Panc1 (cell line): Measurements from ENCODE around the gene TTR. TPM values are rescaled to one million over a fixed set of nuclear protein-coding genes. Genes with fewer than 3 reads are reported as not detected.

ENCODE experiments used
- ATAC-seq: fragments of 200-7000 bp; cut with Tn5 transposase; 2 replicates; pipeline ENCODE4 v1.9.1; 2020; ENCODE audit warnings: mild to moderate bottlenecking, moderate library complexity
- BruUV-seq: library from RNA; stranded (reverse); fragments of 400-500 nt; replicated peaks from 2 replicates; lab custom pipeline; 2021; lab: Mats Ljungman, UMichigan
- CTCF ChIA-PET: fragments of 300-600 bp; sonication (Branson Sonifier 250); formaldehyde crosslinking; loops from one replicate; lab custom pipeline; 2022; ENCODE audit warnings: antibody characterized with exemption; lab: Charles Lee
- POLR2A ChIA-PET: fragments of 300-600 bp; sonication (Branson Sonifier 250); formaldehyde crosslinking; loops from one replicate; lab custom pipeline; 2022; ENCODE audit warnings: antibody characterized with exemption; lab: Charles Lee
- DNase-seq: peaks from one replicate; pipeline ENCODE4 v3.0.0-alpha.2; 2010; ENCODE audit warnings: low read depth, low spot score
- H3K27ac ChIP-seq: 2 replicates; pipeline ENCODE4 v1.5.1; 2011; ENCODE audit warnings: mild to moderate bottlenecking, low read length, inconsistent platforms
- H3K27me3 ChIP-seq: fragments of 200-500 bp; sonication (Bioruptor generic); 2 replicates; pipeline ENCODE4 v1.6.0; 2014; ENCODE audit warnings: low read length, inconsistent platforms; ENCODE audit not compliant: control insufficient read depth, insufficient read depth
- H3K36me3 ChIP-seq: fragments of 200-500 bp; sonication (Bioruptor generic); 2 replicates; pipeline ENCODE4 v1.5.1; 2014; ENCODE audit warnings: inconsistent platforms, mild to moderate bottlenecking, low read length, moderate library complexity; ENCODE audit not compliant: control insufficient read depth, insufficient read depth
- H3K4me1 ChIP-seq: 2 replicates; pipeline ENCODE4 v1.5.1; 2011; ENCODE audit warnings: inconsistent platforms, mild to moderate bottlenecking, low read length, moderate library complexity; ENCODE audit not compliant: control insufficient read depth, insufficient read depth
- H3K4me3 ChIP-seq, 2 experiments: 2 replicates each; pipeline ENCODE4 v1.5.1; 2011 to 2012; ENCODE audit warnings: low read depth in 2 of 2, low read length in 2 of 2, mild to moderate bottlenecking in 2 of 2, inconsistent platforms in 1 of 2, moderate library complexity in 1 of 2
- H3K9me3 ChIP-seq: fragments of 200-500 bp; sonication (Bioruptor generic); 2 replicates; pipeline ENCODE4 v1.5.1; 2014; ENCODE audit warnings: low read depth, mild to moderate bottlenecking, inconsistent platforms, low read length, moderate library complexity; ENCODE audit not compliant: control insufficient read depth, insufficient read depth
- CTCF ChIP-seq: fragments of 450-650 bp; IDR thresholded peaks from 2 replicates; pipeline ENCODE4 v1.5.1; 2017; ENCODE audit warnings: mild to moderate bottlenecking
- POLR2AphosphoS5 ChIP-seq: IDR thresholded peaks from 2 replicates; pipeline ENCODE4 v1.6.1; 2012; ENCODE audit warnings: mild to moderate bottlenecking, low read depth, low read length, moderate library complexity
- REST ChIP-seq, 2 experiments: IDR thresholded peaks; 2 replicates each; pipeline ENCODE4 v1.6.1; 2011 to 2012; ENCODE audit warnings: low read depth in 2 of 2, control low read depth in 1 of 2, low read length in 1 of 2, mild to moderate bottlenecking in 1 of 2, moderate library complexity in 1 of 2; ENCODE audit not compliant: insufficient read depth in 1 of 2
- SIN3A ChIP-seq: IDR thresholded peaks from 2 replicates; pipeline ENCODE4 v1.6.1; 2012; ENCODE audit warnings: low read depth, mild to moderate bottlenecking, low read length, moderate library complexity, borderline replicate concordance; ENCODE audit not compliant: insufficient read depth
- TCF7L2 ChIP-seq: IDR thresholded peaks from 2 replicates; pipeline ENCODE4 v1.6.1; 2011; ENCODE audit warnings: mild to moderate bottlenecking, low read depth, low read length, inconsistent platforms
- in situ Hi-C: cut with HindIII; loops from 2 replicates; pipeline ENCODE4 v1.10.0; 2016; ENCODE audit warnings: low sequenced_read_pairs, low pct_unique_long_range_greater_than_20kb
- intact Hi-C: fragments of 100-400 bp; cut with micrococcal nuclease; formaldehyde crosslinking; loops from one replicate; pipeline ENCODE4 v1.10.0; 2022; ENCODE audit not compliant: unreplicated experiment
- total RNA-seq: library from RNA; stranded (reverse); gene quantifications from one replicate; pipeline ENCODE4 v1.2.1, GENCODE V29; 2021; ENCODE audit not compliant: unreplicated experiment

Gene TTR
- total RNA-seq, 1 experiment from 2014 or later: 1.0 TPM

- H3K27me3 ChIP-seq: no peaks in the 10 kb centered on the region
- no peaks in the 10 kb centered on the region for H3K9me3 ChIP-seq
- no TSS peak for BruUV-seq
- ATAC-seq: no peak
- no peaks in the 10 kb centered on the region; the same call in 1 of the 2 replicates for H3K4me1 ChIP-seq
- no peak for DNase-seq
- H3K36me3 ChIP-seq: no peaks in the 10 kb centered on the region
- CTCF ChIA-PET: interaction anchor here (0.7 kb wide), 1 partner anchor 230 kb away, joined by 3 read pairs; no protein-coding TSS in a partner anchor
- POLR2A ChIA-PET: no interaction called here
- H3K27ac ChIP-seq: no peak overlapping the region
- H3K4me3 ChIP-seq: no peak overlapping the region
- TF ChIP-seq TCF7L2: no peak
- no peak for TF ChIP-seq CTCF
- no peak for TF ChIP-seq REST (IDR thresholded peaks at IDR 0.05; ENCODE audit: insufficient read depth in 1 of 2, low read depth in 2 of 2, low read length in 1 of 2)
- TF ChIP-seq POLR2AphosphoS5: no peak
- TF ChIP-seq SIN3A: no peak
- in situ Hi-C loops (no loop called here), intact Hi-C loops (no loop called here)
Measured at GRCh38 chr18:31558567-31558966, 33.1 kb upstream of the TTR start.

- no peaks in the 10 kb centered on the region for H3K4me1 ChIP-seq
- BruUV-seq: no TSS peak
- CTCF ChIA-PET: interaction anchor here (0.6 kb wide), 1 partner anchor 13 kb away, joined by 3 read pairs; no protein-coding TSS in a partner anchor
- no peaks in the 10 kb centered on the region for H3K9me3 ChIP-seq
- intact Hi-C loops: no loop called here
- no peak overlapping the region for H3K4me3 ChIP-seq
- no peak for ATAC-seq
- POLR2A ChIA-PET: no interaction called here
- in situ Hi-C loops: no loop called here
- no peak for DNase-seq
- H3K27ac ChIP-seq: no peak overlapping the region
- no peaks in the 10 kb centered on the region for H3K27me3 ChIP-seq
- no peaks in the 10 kb centered on the region for H3K36me3 ChIP-seq
- TF ChIP-seq POLR2AphosphoS5 (no peak), CTCF (no peak), REST (IDR thresholded peaks at IDR 0.05; ENCODE audit: insufficient read depth in 1 of 2, low read depth in 2 of 2, low read length in 1 of 2) (no peak), SIN3A (no peak), TCF7L2 (no peak)
Measured at GRCh38 chr18:31562726-31563125, 29.0 kb upstream of the TTR start.
